GM13976 (cell line): ENCODE measurements around the gene LGR6.
"Not testable (repeated sequence)": the region's sequence is repeated elsewhere in the genome, so short reads cannot be mapped to it uniquely, and the experiment has no call there.

ENCODE experiments used
- DNase-seq: peaks from one replicate; pipeline ENCODE4 v3.0.0; 2012; ENCODE audit warnings: low spot score
- CTCF ChIP-seq: IDR thresholded peaks from 2 replicates; pipeline ENCODE4 v1.5.1; 2012; ENCODE audit warnings: borderline replicate concordance, mild to moderate bottlenecking; ENCODE audit not compliant: insufficient read depth; ENCODE audit errors: extremely low read depth, missing control alignments, control extremely low read depth
- in situ Hi-C: fragments of 300-500 bp; cut with MboI; formaldehyde crosslinking; loops from one replicate; pipeline ENCODE4 v1.12.0; 2022; ENCODE audit warnings: low sequenced_read_pairs, mixed read lengths, inconsistent platforms; ENCODE audit not compliant: unreplicated experiment

The LGR6 gene

GRCh38 chr1:202333861-202334260 lies 140.3 kb downstream of the LGR6 start:
- no peak for DNase-seq
- in situ Hi-C loops: no loop called here
- no peak for TF ChIP-seq CTCF

- in situ Hi-C loops: no loop called here
Measured at GRCh38 chr1:202343652-202344349, 150.2 kb downstream of the LGR6 start.

GRCh38 chr1:202348005-202348508 lies 154.5 kb downstream of the LGR6 start:
- in situ Hi-C loops: no loop called here
- no peak for DNase-seq
- no peak for TF ChIP-seq CTCF

More at GRCh38 chr1:202343652-202344349, 150.2 kb downstream of the LGR6 start:
- peak; percentile 45 for DNase-seq
- peak; percentile 57 for TF ChIP-seq CTCF

- TF ChIP-seq CTCF: no peak
- in situ Hi-C loops: no loop called here
- DNase-seq: peak; percentile 89
Measured at GRCh38 chr1:202348509-202349205, 155.1 kb downstream of the LGR6 start, which contains the start of gene PPP1R12B. TSS of gene PPP1R12B (plus strand) at chr1:202348699. CDS start at chr1:202348852, 153 bp downstream.

- TF ChIP-seq CTCF: no peak
- peak; percentile 28 for DNase-seq
- in situ Hi-C loops: no loop called here
Measured at GRCh38 chr1:202349206-202349928, 155.8 kb downstream of the LGR6 start.

GRCh38 chr1:202351725-202352124 lies 158.1 kb downstream of the LGR6 start:
- no peak for DNase-seq
- in situ Hi-C loops: no loop called here
- TF ChIP-seq CTCF: no peak

GRCh38 chr1:202352583-202353197 lies 159.1 kb downstream of the LGR6 start:
- in situ Hi-C loops, DNase-seq: not testable (repeated sequence)
